HepG2 (cell line): Measurements from ENCODE around the gene CDH13. TPM values are rescaled to one million over a fixed set of nuclear protein-coding genes. Genes with fewer than 3 reads are reported as not detected.

Experiments
- ATAC-seq: fragments of 200-7000 bp; cut with Tn5 transposase; 3 replicates; pipeline ENCODE4 v1.9.1; 2020; ENCODE audit warnings: mild to moderate bottlenecking, moderate library complexity
- BruUV-seq: library from RNA; stranded (reverse); fragments of 400-500 nt; replicated peaks from 2 replicates; lab custom pipeline; 2021; lab: Mats Ljungman, UMichigan
- CTCF ChIA-PET: fragments of 300-600 bp; formaldehyde crosslinking; extraction: SDS; loops from one replicate; lab custom pipeline; 2021; ENCODE audit warnings: low total read pairs, inconsistent platforms, low intra/inter-chr PET ratio; lab: Yijun Ruan, JAX
- POLR2A ChIA-PET: fragments of 350-600 bp; sonication (Branson Sonifier 250); formaldehyde crosslinking; loops from one replicate; lab custom pipeline; 2020; ENCODE audit warnings: antibody characterized with exemption, inconsistent platforms; lab: Yijun Ruan, JAX
- DNase-seq: peaks from one replicate; pipeline ENCODE4 v3.0.0-alpha.2; 2015; ENCODE audit warnings: low spot score
- FAIRE-seq: peaks from 3 replicates; lab custom pipeline; 2011; peaks lifted over from hg19 to GRCh38; lab: Jason Lieb, UNC
- H2AFZ ChIP-seq: one replicate; pipeline ENCODE4 v1.6.1; 2011; ENCODE audit warnings: low read length, inconsistent platforms
- H3K27ac ChIP-seq: fragments of 300-600 bp; 3 replicates; pipeline ENCODE4 v1.8.0; 2011; ENCODE audit warnings: mixed run types, mild to moderate bottlenecking, mixed read lengths, low read length, inconsistent platforms; ENCODE audit not compliant: insufficient read depth; ENCODE audit errors: extremely low read length
- H3K27me3 ChIP-seq, 2 experiments: fragments of 200-600 bp in 1 of 2; 2 replicates in 1 of 2; 3 replicates in 1 of 2; pipeline versions ENCODE4 v1.6.0 to v1.8.0; 2011; ENCODE audit warnings: low read length in 2 of 2, mild to moderate bottlenecking in 2 of 2, moderate library complexity in 2 of 2, inconsistent platforms in 1 of 2; ENCODE audit not compliant: insufficient read depth in 2 of 2, control insufficient read depth in 1 of 2
- H3K36me3 ChIP-seq, 2 experiments: fragments of 200-600 bp in 1 of 2; replicated peaks in 1 of 2; 2 replicates in 1 of 2; 3 replicates in 1 of 2; pipeline versions ENCODE4 v1.5.1 to v1.8.0; 2011; ENCODE audit warnings: low read length in 2 of 2, inconsistent platforms in 1 of 2; ENCODE audit not compliant: insufficient read depth in 2 of 2, control insufficient read depth in 1 of 2
- H3K4me1 ChIP-seq: 2 replicates; pipeline ENCODE4 v1.5.1; 2012; ENCODE audit warnings: low read length, inconsistent platforms; ENCODE audit not compliant: insufficient read depth
- H3K4me2 ChIP-seq: 2 replicates; pipeline ENCODE4 v1.6.0; 2011; ENCODE audit warnings: low read depth, low read length, inconsistent platforms
- H3K4me3 ChIP-seq, 3 experiments: fragments of 200-600 bp in 1 of 3; sonication (generic), shearing (Covaris generic) in 1 of 3; replicated peaks in 1 of 3; 2 replicates each; pipeline ENCODE4 v1.5.1; 2011 to 2016; ENCODE audit warnings: low read length in 3 of 3, inconsistent platforms in 2 of 3, low read depth in 2 of 3, mild to moderate bottlenecking in 2 of 3, control low read depth in 1 of 3, mixed read lengths in 1 of 3; ENCODE audit not compliant: insufficient read depth in 1 of 3
- H3K79me2 ChIP-seq: one replicate; pipeline ENCODE4 v1.6.1; 2011; ENCODE audit warnings: low read length, inconsistent platforms; ENCODE audit not compliant: insufficient read depth
- H3K9ac ChIP-seq: 2 replicates; pipeline ENCODE4 v1.6.0; 2011; ENCODE audit warnings: mild to moderate bottlenecking, low read depth, low read length, inconsistent platforms; ENCODE audit not compliant: insufficient read depth
- H3K9me3 ChIP-seq: 2 replicates; pipeline ENCODE4 v1.5.1; 2012; ENCODE audit warnings: mild to moderate bottlenecking, low read length
- H4K20me1 ChIP-seq: 2 replicates; pipeline ENCODE4 v1.6.0; 2011; ENCODE audit warnings: inconsistent platforms, mild to moderate bottlenecking, low read length, moderate library complexity; ENCODE audit not compliant: insufficient read depth
- HNRNPL ChIP-seq: fragments of 200-400 bp; formaldehyde crosslinking; IDR thresholded peaks from 2 replicates; pipeline ENCODE4 v1.6.1; 2017; ENCODE audit warnings: mild to moderate bottlenecking, low read depth, low read length
- JUN ChIP-seq: sonication (generic); formaldehyde crosslinking; IDR thresholded peaks from 2 replicates; pipeline ENCODE4 v1.4.0; 2020; ENCODE audit warnings: mild to moderate bottlenecking, missing genetic modification reagents
- NCOA5 ChIP-seq: sonication (generic); formaldehyde crosslinking; IDR thresholded peaks from 2 replicates; pipeline ENCODE4 v1.4.0; 2020; ENCODE audit warnings: missing genetic modification reagents
- PCBP2 ChIP-seq: fragments of 200-400 bp; formaldehyde crosslinking; optimal IDR thresholded peaks from 2 replicates; pipeline ENCODE3; 2018; ENCODE audit warnings: low read length, low read depth; ENCODE audit not compliant: poor library complexity, severe bottlenecking
- RNF2 ChIP-seq: fragments of 450-650 bp; conservative IDR thresholded peaks from 2 replicates; pipeline ENCODE4 v1.6.1; 2016; ENCODE audit warnings: low read depth
- SAFB2 ChIP-seq: sonication (generic); formaldehyde crosslinking; IDR thresholded peaks from 2 replicates; pipeline ENCODE4 v1.5.1; 2020; ENCODE audit warnings: missing genetic modification reagents, low read depth, mild to moderate bottlenecking, borderline replicate concordance
- TFAP4 ChIP-seq: sonication (generic); IDR thresholded peaks from 2 replicates; pipeline ENCODE4 v1.6.1; 2016; ENCODE audit warnings: low read depth, borderline replicate concordance
- YEATS2 ChIP-seq: sonication (generic); formaldehyde crosslinking; IDR thresholded peaks from 2 replicates; pipeline ENCODE4 v1.4.0; 2020; ENCODE audit warnings: missing genetic modification reagents, borderline replicate concordance
- ZNF282 ChIP-seq: fragments of 450-650 bp; IDR thresholded peaks from 2 replicates; pipeline ENCODE4 v1.6.1; 2018; ENCODE audit not compliant: partially characterized antibody
- ZNF75D ChIP-seq: sonication (generic); formaldehyde crosslinking; IDR thresholded peaks from 2 replicates; pipeline ENCODE4 v1.8.1; 2023; ENCODE audit warnings: missing genetic modification reagents, mild to moderate bottlenecking, borderline replicate concordance
- WGBS: methylation state at CpG from one replicate; pipeline ENCODE4 v1.1.6; 2017; ENCODE audit warnings: low lambda C conversion rate; 5-methylcytosine and 5-hydroxymethylcytosine counted together
- in situ Hi-C: cut with HindIII; loops from 2 replicates; pipeline ENCODE4 v1.10.0; 2017; ENCODE audit warnings: low pct_unique_long_range_greater_than_20kb; ENCODE audit not compliant: extremely low pct_ligation_motif_present
- intact Hi-C: fragments of 100-400 bp; cut with micrococcal nuclease; formaldehyde crosslinking; loops from one replicate; pipeline ENCODE4 v1.10.0; 2022; ENCODE audit not compliant: unreplicated experiment
- polyA plus RNA-seq, 8 experiments: library from polyadenylated mRNA; depleted of rRNA in 3 of 8; stranded (reverse) in 7 of 8; unstranded in 1 of 8; fragments of >200 nt; fragmentation: Illumina TruSeq in 4 of 8; extraction: Trizol in 4 of 8; gene quantifications; 2 replicates each; pipeline versions ENCODE4 v1.2.1 to v1.2.3, GENCODE V29; 2011 to 2016; ENCODE audit warnings: low read depth in 4 of 8, missing spikeins in 1 of 8, mixed read lengths in 1 of 8; ENCODE audit not compliant: insufficient read depth in 1 of 8
- total RNA-seq, 5 experiments: library from RNA; depleted of rRNA; stranded (reverse); fragments of >200 nt; fragmentation: Illumina TruSeq; extraction: Trizol; gene quantifications; 2 replicates each; pipeline ENCODE4 v1.2.3, GENCODE V29; 2016; ENCODE audit warnings: low read depth in 1 of 5
- TF ChIP-seq, protein P1 (sequence below): sonication (generic); formaldehyde crosslinking; IDR thresholded peaks from 2 replicates; pipeline ENCODE4 v1.8.0; 2022; ENCODE audit warnings: mild to moderate bottlenecking, missing genetic modification reagents, borderline replicate concordance

The CDH13 gene
- total and polyA plus RNA-seq, 2 of the 13 experiments (the other 11 are each of a cell fraction or from before 2014, with no cell fraction given) = not detected

DNA sequence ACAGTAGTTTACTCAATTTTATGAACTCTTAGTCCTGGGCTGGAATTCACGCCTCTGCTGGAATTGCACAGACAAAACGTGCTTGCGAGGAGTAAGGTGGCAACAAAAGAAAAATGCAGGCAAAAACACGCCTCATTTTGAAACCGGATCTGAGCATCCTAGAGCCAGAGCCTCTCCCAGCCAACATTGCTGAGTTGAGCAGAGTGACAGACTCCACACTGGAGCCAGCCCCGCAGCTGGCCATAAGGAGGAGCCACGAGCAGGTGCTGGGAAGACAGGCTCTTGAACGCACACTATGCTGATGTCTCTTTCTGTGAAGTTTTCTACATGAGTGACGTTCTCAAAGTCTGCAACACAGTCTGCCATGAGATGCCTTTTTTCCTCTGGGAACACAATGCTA is 1166.4 kb downstream of the CDH13 start:
- H3K79me2 ChIP-seq = no peaks in the 10 kb centered on the region
- ATAC-seq = peak; percentile 64
- no peak for FAIRE-seq
- WGBS = 8% methylated on average over 8 of the region's 9 CpGs
- no peaks in the 10 kb centered on the region for H3K36me3 ChIP-seq
- in situ Hi-C loops (no loop called here), intact Hi-C loops (no loop called here)
- H3K4me1 ChIP-seq = no peaks in the 10 kb centered on the region
- ChIA-PET POLR2A (no interaction called here), CTCF (no interaction called here)
- H3K9me3 ChIP-seq = no peaks in the 10 kb centered on the region
- H3K4me2 ChIP-seq = no peak overlapping the region
- H3K4me3 ChIP-seq = no peak overlapping the region
- TF ChIP-seq NCOA5 (no peak), SAFB2 (no peak), HNRNPL (no peak), TFAP4 (no peak), ZNF75D (CRISPR knock-in tag) (no peak), ZNF282 (no peak), PCBP2 (no peak), YEATS2 (CRISPR knock-in tag) (no peak), JUN (CRISPR knock-in tag) (no peak), RNF2 (no peak)
- TF ChIP-seq, protein P1, sequence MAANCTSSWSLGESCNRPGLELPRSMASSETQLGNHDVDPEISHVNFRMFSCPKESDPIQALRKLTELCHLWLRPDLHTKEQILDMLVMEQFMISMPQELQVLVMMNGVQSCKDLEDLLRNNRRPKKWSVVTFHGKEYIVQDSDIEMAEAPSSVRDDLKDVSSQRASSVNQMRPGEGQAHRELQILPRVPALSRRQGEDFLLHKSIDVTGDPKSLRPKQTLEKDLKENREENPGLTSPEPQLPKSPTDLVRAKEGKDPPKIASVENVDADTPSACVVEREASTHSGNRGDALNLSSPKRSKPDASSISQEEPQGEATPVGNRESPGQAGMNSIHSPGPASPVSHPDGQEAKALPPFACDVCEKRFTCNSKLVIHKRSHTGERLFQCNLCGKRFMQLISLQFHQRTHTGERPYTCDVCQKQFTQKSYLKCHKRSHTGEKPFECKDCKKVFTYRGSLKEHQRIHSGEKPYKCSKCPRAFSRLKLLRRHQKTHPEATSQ = no peak
- BruUV-seq = no TSS peak
- peaks cover 2 to 59% of the 10 kb centered on the region in 2 experiments; a peak in 4 of 5 replicates for H3K27me3 ChIP-seq
- no peak for DNase-seq
- H2AFZ ChIP-seq = no peak overlapping the region
- no peak overlapping the region for H3K9ac ChIP-seq
- no peaks in the 10 kb centered on the region for H4K20me1 ChIP-seq
- no peak overlapping the region for H3K27ac ChIP-seq
